Osteocyte (in vitro differentiated cells): ENCODE data around the gene THAP7. TPM values are rescaled to one million over a fixed set of nuclear protein-coding genes. Genes with fewer than 3 reads are reported as not detected.

ENCODE experiments used
- DNase-seq: peaks from one replicate; pipeline ENCODE4 v3.0.0; 2021; ENCODE audit warnings: mixed read lengths; ENCODE audit not compliant: unreplicated experiment; ENCODE audit errors: extremely low spot score
- H3K27ac Mint-ChIP-seq: one replicate; pipeline ENCODE4 v1.8.0; 2021; ENCODE audit warnings: mild to moderate bottlenecking, mixed read lengths; ENCODE audit not compliant: unreplicated experiment
- H3K27me3 Mint-ChIP-seq: one replicate; pipeline ENCODE4 v1.8.0; 2021; ENCODE audit warnings: mixed read lengths; ENCODE audit not compliant: unreplicated experiment
- H3K36me3 Mint-ChIP-seq: one replicate; pipeline ENCODE4 v1.8.0; 2021; ENCODE audit warnings: mixed read lengths; ENCODE audit not compliant: unreplicated experiment
- H3K4me1 Mint-ChIP-seq: one replicate; pipeline ENCODE4 v1.8.0; 2021; ENCODE audit warnings: mixed read lengths; ENCODE audit not compliant: unreplicated experiment
- H3K4me3 Mint-ChIP-seq: one replicate; pipeline ENCODE4 v1.8.0; 2021; ENCODE audit warnings: mild to moderate bottlenecking, moderate library complexity, mixed read lengths; ENCODE audit not compliant: unreplicated experiment
- H3K9me3 Mint-ChIP-seq: one replicate; pipeline ENCODE4 v1.8.0; 2021; ENCODE audit warnings: mixed read lengths; ENCODE audit not compliant: unreplicated experiment
- CTCF ChIP-seq: fragments of 200-600 bp; sonication (generic); IDR thresholded peaks from 2 replicates; pipeline ENCODE4 v1.5.0; 2021; ENCODE audit warnings: antibody characterized with exemption, mild to moderate bottlenecking, moderate library complexity
- total RNA-seq: library from RNA; stranded (reverse); gene quantifications from 2 replicates; pipeline ENCODE4 v1.2.1, GENCODE V29; 2021

The THAP7 gene
- total RNA-seq, 1 donor from 2014 or later = 27.0 TPM

- peak within 1 kb of the TSS; percentile 100 for H3K4me3 Mint-ChIP-seq
- H3K4me1 Mint-ChIP-seq = peaks cover 28% of the 10 kb centered on the region
- H3K9me3 Mint-ChIP-seq = peaks cover 7% of the 10 kb centered on the region
- peak; percentile 92 for DNase-seq
- peak; percentile 60 for TF ChIP-seq CTCF
- no peaks in the 10 kb centered on the region for H3K27me3 Mint-ChIP-seq
- H3K36me3 Mint-ChIP-seq = peaks cover 13% of the 10 kb centered on the region
- H3K27ac Mint-ChIP-seq = peak within 1 kb of the TSS; percentile 92
Measured at GRCh38 chr22:20981787-20982562, 19.9 kb downstream of the THAP7 start, which contains the start of gene LZTR1. Gene LZTR1, plus strand, starts transcription at chr22:20982297. Its CDS starts 75 bp downstream, at chr22:20982372.

- peaks cover 5% of the 10 kb centered on the region for H3K36me3 Mint-ChIP-seq
- H3K4me3 Mint-ChIP-seq = peak overlapping the region; percentile 100
- DNase-seq = no peak
- peak overlapping the region; percentile 92 for H3K27ac Mint-ChIP-seq
- H3K27me3 Mint-ChIP-seq = no peaks in the 10 kb centered on the region
- no peak for TF ChIP-seq CTCF
- peaks cover 28% of the 10 kb centered on the region for H3K4me1 Mint-ChIP-seq
- H3K9me3 Mint-ChIP-seq = peaks cover 7% of the 10 kb centered on the region
Measured at GRCh38 chr22:20980938-20981722, 20.8 kb downstream of the THAP7 start.

- Mint-ChIP-seq H3K36me3 (no peaks in the 10 kb centered on the region), H3K27me3 (no peaks in the 10 kb centered on the region), H3K27ac (no peak overlapping the region), H3K4me3 (peak overlapping the region; percentile 100), H3K9me3 (peaks cover 7% of the 10 kb centered on the region), H3K4me1 (peaks cover 28% of the 10 kb centered on the region)
- DNase-seq = no peak
- TF ChIP-seq CTCF = no peak
Measured at GRCh38 chr22:20980523-20980922, 21.4 kb downstream of the THAP7 start.

- TF ChIP-seq CTCF = no peak
- Mint-ChIP-seq H3K4me3 (peak overlapping the region; percentile 57), H3K4me1 (peaks cover 28% of the 10 kb centered on the region), H3K27me3 (no peaks in the 10 kb centered on the region), H3K27ac (no peak overlapping the region), H3K36me3 (no peaks in the 10 kb centered on the region), H3K9me3 (peaks cover 7% of the 10 kb centered on the region)
- no peak for DNase-seq
Measured at GRCh38 chr22:20979940-20980453, 21.9 kb downstream of the THAP7 start.
